HepG2 (cell line): ENCODE data around the gene PDIA6. TPM values are rescaled to one million over a fixed set of nuclear protein-coding genes. Genes with fewer than 3 reads are reported as not detected.
A peak's percentile ranks its signal among the peaks of the same experiment; 100 is the strongest.

Experiments used
- ATAC-seq: fragments of 200-7000 bp; cut with Tn5 transposase; 3 replicates; pipeline ENCODE4 v1.9.1; 2020; ENCODE audit warnings: mild to moderate bottlenecking, moderate library complexity
- BruUV-seq: library from RNA; stranded (reverse); fragments of 400-500 nt; replicated peaks from 2 replicates; lab custom pipeline; 2021; lab: Mats Ljungman, UMichigan
- CTCF ChIA-PET: fragments of 300-600 bp; formaldehyde crosslinking; extraction: SDS; loops from one replicate; lab custom pipeline; 2021; ENCODE audit warnings: low total read pairs, inconsistent platforms, low intra/inter-chr PET ratio; lab: Yijun Ruan, JAX
- POLR2A ChIA-PET: fragments of 350-600 bp; sonication (Branson Sonifier 250); formaldehyde crosslinking; loops from one replicate; lab custom pipeline; 2020; ENCODE audit warnings: antibody characterized with exemption, inconsistent platforms; lab: Yijun Ruan, JAX
- DNase-seq: peaks from one replicate; pipeline ENCODE4 v3.0.0-alpha.2; 2015; ENCODE audit warnings: low spot score
- FAIRE-seq: peaks from 3 replicates; lab custom pipeline; 2011; peaks lifted over from hg19 to GRCh38; lab: Jason Lieb, UNC
- H2AFZ ChIP-seq: one replicate; pipeline ENCODE4 v1.6.1; 2011; ENCODE audit warnings: low read length, inconsistent platforms
- H3K27ac ChIP-seq: fragments of 300-600 bp; 3 replicates; pipeline ENCODE4 v1.8.0; 2011; ENCODE audit warnings: mixed run types, mild to moderate bottlenecking, mixed read lengths, low read length, inconsistent platforms; ENCODE audit not compliant: insufficient read depth; ENCODE audit errors: extremely low read length
- H3K27me3 ChIP-seq, 2 experiments: fragments of 200-600 bp in 1 of 2; 2 replicates in 1 of 2; 3 replicates in 1 of 2; pipeline versions ENCODE4 v1.6.0 to v1.8.0; 2011; ENCODE audit warnings: low read length in 2 of 2, mild to moderate bottlenecking in 2 of 2, moderate library complexity in 2 of 2, inconsistent platforms in 1 of 2; ENCODE audit not compliant: insufficient read depth in 2 of 2, control insufficient read depth in 1 of 2
- H3K36me3 ChIP-seq, 2 experiments: fragments of 200-600 bp in 1 of 2; replicated peaks in 1 of 2; 2 replicates in 1 of 2; 3 replicates in 1 of 2; pipeline versions ENCODE4 v1.5.1 to v1.8.0; 2011; ENCODE audit warnings: low read length in 2 of 2, inconsistent platforms in 1 of 2; ENCODE audit not compliant: insufficient read depth in 2 of 2, control insufficient read depth in 1 of 2
- H3K4me1 ChIP-seq: 2 replicates; pipeline ENCODE4 v1.5.1; 2012; ENCODE audit warnings: low read length, inconsistent platforms; ENCODE audit not compliant: insufficient read depth
- H3K4me2 ChIP-seq: 2 replicates; pipeline ENCODE4 v1.6.0; 2011; ENCODE audit warnings: low read depth, low read length, inconsistent platforms
- H3K4me3 ChIP-seq, 3 experiments: fragments of 200-600 bp in 1 of 3; sonication (generic), shearing (Covaris generic) in 1 of 3; replicated peaks in 1 of 3; 2 replicates each; pipeline ENCODE4 v1.5.1; 2011 to 2016; ENCODE audit warnings: low read length in 3 of 3, inconsistent platforms in 2 of 3, low read depth in 2 of 3, mild to moderate bottlenecking in 2 of 3, control low read depth in 1 of 3, mixed read lengths in 1 of 3; ENCODE audit not compliant: insufficient read depth in 1 of 3
- H3K79me2 ChIP-seq: one replicate; pipeline ENCODE4 v1.6.1; 2011; ENCODE audit warnings: low read length, inconsistent platforms; ENCODE audit not compliant: insufficient read depth
- H3K9ac ChIP-seq: 2 replicates; pipeline ENCODE4 v1.6.0; 2011; ENCODE audit warnings: mild to moderate bottlenecking, low read depth, low read length, inconsistent platforms; ENCODE audit not compliant: insufficient read depth
- H3K9me3 ChIP-seq: 2 replicates; pipeline ENCODE4 v1.5.1; 2012; ENCODE audit warnings: mild to moderate bottlenecking, low read length
- H4K20me1 ChIP-seq: 2 replicates; pipeline ENCODE4 v1.6.0; 2011; ENCODE audit warnings: inconsistent platforms, mild to moderate bottlenecking, low read length, moderate library complexity; ENCODE audit not compliant: insufficient read depth
- AHR ChIP-seq: IDR thresholded peaks from 2 replicates; pipeline ENCODE4 v1.6.1; 2018; ENCODE audit warnings: missing genetic modification reagents, missing compliant biosample characterization
- CREB1 ChIP-seq, 2 experiments: fragments of 450-650 bp in 1 of 2; IDR thresholded peaks; 2 replicates each; pipeline ENCODE4 v1.6.1; 2016 to 2017; ENCODE audit warnings: control low read depth in 1 of 2, mild to moderate bottlenecking in 1 of 2, missing compliant biosample characterization in 1 of 2, missing genetic modification characterization in 1 of 2
- ERF ChIP-seq: IDR thresholded peaks from 2 replicates; pipeline ENCODE4 v1.6.1; 2018; ENCODE audit warnings: missing biosample characterization, missing genetic modification reagents
- IKZF1 ChIP-seq: fragments of 450-650 bp; IDR thresholded peaks from 2 replicates; pipeline ENCODE4 v1.7.1; 2016
- KDM1A ChIP-seq: IDR thresholded peaks from 2 replicates; pipeline ENCODE4 v1.6.1; 2016; ENCODE audit warnings: missing compliant biosample characterization
- MEF2D ChIP-seq: sonication (generic); formaldehyde crosslinking; IDR thresholded peaks from 2 replicates; pipeline ENCODE4 v1.5.1; 2020; ENCODE audit warnings: mild to moderate bottlenecking, missing genetic modification reagents
- NFYC ChIP-seq: IDR thresholded peaks from 2 replicates; pipeline ENCODE4 v1.6.1; 2016; ENCODE audit warnings: missing genetic modification reagents, missing compliant biosample characterization
- SP2 ChIP-seq: sonication (generic); formaldehyde crosslinking; IDR thresholded peaks from 2 replicates; pipeline ENCODE4 v1.5.1; 2020; ENCODE audit warnings: mild to moderate bottlenecking, missing genetic modification reagents
- SRF ChIP-seq: IDR thresholded peaks from 2 replicates; pipeline ENCODE4 v1.6.1; 2011; ENCODE audit warnings: mild to moderate bottlenecking, low read depth, low read length, moderate library complexity
- SYNCRIP ChIP-seq: fragments of 200-400 bp; formaldehyde crosslinking; IDR thresholded peaks from 2 replicates; pipeline ENCODE4 v1.6.1; 2018; ENCODE audit warnings: mild to moderate bottlenecking, low read depth, low read length; ENCODE audit not compliant: insufficient read depth
- ZBTB21 ChIP-seq: sonication (generic); formaldehyde crosslinking; IDR thresholded peaks from 2 replicates; pipeline ENCODE4 v1.4.0; 2020; ENCODE audit warnings: missing genetic modification reagents
- ZBTB42 ChIP-seq: sonication (generic); formaldehyde crosslinking; IDR thresholded peaks from 2 replicates; pipeline ENCODE4 v1.5.0; 2020; ENCODE audit warnings: mild to moderate bottlenecking, missing genetic modification reagents
- ZNF24 ChIP-seq: fragments of 450-650 bp; IDR thresholded peaks from 2 replicates; pipeline ENCODE4 v1.6.1; 2017; ENCODE audit warnings: antibody characterized with exemption, mild to moderate bottlenecking
- ZNF33B ChIP-seq: sonication (generic); formaldehyde crosslinking; IDR thresholded peaks from 2 replicates; pipeline ENCODE4 v1.5.1; 2020; ENCODE audit warnings: mild to moderate bottlenecking, missing genetic modification reagents
- ZSCAN25 ChIP-seq: sonication (generic); formaldehyde crosslinking; IDR thresholded peaks from 2 replicates; pipeline ENCODE4 v1.8.0; 2022; ENCODE audit warnings: mild to moderate bottlenecking, missing genetic modification reagents
- WGBS: methylation state at CpG from one replicate; pipeline ENCODE4 v1.1.6; 2017; ENCODE audit warnings: low lambda C conversion rate; 5-methylcytosine and 5-hydroxymethylcytosine counted together
- in situ Hi-C: cut with HindIII; loops from 2 replicates; pipeline ENCODE4 v1.10.0; 2017; ENCODE audit warnings: low pct_unique_long_range_greater_than_20kb; ENCODE audit not compliant: extremely low pct_ligation_motif_present
- intact Hi-C: fragments of 100-400 bp; cut with micrococcal nuclease; formaldehyde crosslinking; loops from one replicate; pipeline ENCODE4 v1.10.0; 2022; ENCODE audit not compliant: unreplicated experiment
- polyA plus RNA-seq, 8 experiments: library from polyadenylated mRNA; depleted of rRNA in 3 of 8; stranded (reverse) in 7 of 8; unstranded in 1 of 8; fragments of >200 nt; fragmentation: Illumina TruSeq in 4 of 8; extraction: Trizol in 4 of 8; gene quantifications; 2 replicates each; pipeline versions ENCODE4 v1.2.1 to v1.2.3, GENCODE V29; 2011 to 2016; ENCODE audit warnings: low read depth in 4 of 8, missing spikeins in 1 of 8, mixed read lengths in 1 of 8; ENCODE audit not compliant: insufficient read depth in 1 of 8
- total RNA-seq, 5 experiments: library from RNA; depleted of rRNA; stranded (reverse); fragments of >200 nt; fragmentation: Illumina TruSeq; extraction: Trizol; gene quantifications; 2 replicates each; pipeline ENCODE4 v1.2.3, GENCODE V29; 2016; ENCODE audit warnings: low read depth in 1 of 5
- TF ChIP-seq, protein P1 (sequence below): sonication (generic); formaldehyde crosslinking; IDR thresholded peaks from 2 replicates; pipeline ENCODE4 v1.5.0; 2020; ENCODE audit warnings: missing genetic modification reagents
- TF ChIP-seq, protein P2 (sequence below): sonication (generic); formaldehyde crosslinking; IDR thresholded peaks from 2 replicates; pipeline ENCODE4 v1.8.1; 2023; ENCODE audit warnings: mild to moderate bottlenecking, missing genetic modification reagents, borderline replicate concordance

PDIA6 gene
- total and polyA plus RNA-seq, 2 of the 13 experiments (the other 11 are each of a cell fraction or from before 2014, with no cell fraction given) = 586 to 642 TPM

DNA sequence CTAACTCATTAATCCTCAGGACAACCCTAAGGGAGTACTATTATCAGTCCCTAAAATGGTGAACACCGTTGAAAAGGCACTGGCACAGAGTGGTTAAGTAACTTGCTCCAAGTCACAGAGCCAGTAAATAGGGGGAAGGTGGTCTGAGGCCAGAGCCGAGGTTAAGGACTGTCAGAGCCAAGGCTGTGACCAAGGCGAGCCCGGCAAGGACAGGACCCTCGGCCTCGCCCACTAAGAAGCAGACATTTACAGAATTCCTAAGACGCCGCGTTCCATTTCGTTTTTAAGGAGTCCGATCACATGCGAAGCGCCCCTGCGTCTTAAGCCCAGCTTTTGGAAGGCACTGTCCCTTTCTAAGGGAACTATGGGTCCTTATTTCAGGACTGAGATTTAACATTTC is 1.1 kb downstream of the PDIA6 start (continued):
- TF ChIP-seq IKZF1 = no peak
- no peak for TF ChIP-seq AHR
- no peak for TF ChIP-seq ZNF24
- no peak for TF ChIP-seq ZBTB42 (CRISPR knock-in tag)
- TF ChIP-seq, protein P1, sequence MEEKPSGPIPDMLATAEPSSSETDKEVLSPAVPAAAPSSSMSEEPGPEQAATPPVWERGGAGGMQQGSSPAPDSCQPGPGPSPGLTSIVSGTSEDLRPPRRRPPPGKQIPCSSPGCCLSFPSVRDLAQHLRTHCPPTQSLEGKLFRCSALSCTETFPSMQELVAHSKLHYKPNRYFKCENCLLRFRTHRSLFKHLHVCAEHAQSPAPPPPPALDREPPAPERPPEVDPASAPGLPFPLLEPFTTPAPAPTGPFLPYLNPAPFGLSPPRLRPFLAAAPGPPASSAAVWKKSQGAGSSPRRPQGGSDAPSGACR (CRISPR knock-in tag) = peak; percentile 12; the same call in 1 of the 2 replicates
- TF ChIP-seq SP2 (CRISPR knock-in tag) = no peak
- TF ChIP-seq KDM1A (CRISPR knock-in tag) = peak; percentile 52; the same call in 1 of the 2 replicates
- no peak for TF ChIP-seq SYNCRIP
- TF ChIP-seq ZBTB21 (CRISPR knock-in tag) = no peak

DNA sequence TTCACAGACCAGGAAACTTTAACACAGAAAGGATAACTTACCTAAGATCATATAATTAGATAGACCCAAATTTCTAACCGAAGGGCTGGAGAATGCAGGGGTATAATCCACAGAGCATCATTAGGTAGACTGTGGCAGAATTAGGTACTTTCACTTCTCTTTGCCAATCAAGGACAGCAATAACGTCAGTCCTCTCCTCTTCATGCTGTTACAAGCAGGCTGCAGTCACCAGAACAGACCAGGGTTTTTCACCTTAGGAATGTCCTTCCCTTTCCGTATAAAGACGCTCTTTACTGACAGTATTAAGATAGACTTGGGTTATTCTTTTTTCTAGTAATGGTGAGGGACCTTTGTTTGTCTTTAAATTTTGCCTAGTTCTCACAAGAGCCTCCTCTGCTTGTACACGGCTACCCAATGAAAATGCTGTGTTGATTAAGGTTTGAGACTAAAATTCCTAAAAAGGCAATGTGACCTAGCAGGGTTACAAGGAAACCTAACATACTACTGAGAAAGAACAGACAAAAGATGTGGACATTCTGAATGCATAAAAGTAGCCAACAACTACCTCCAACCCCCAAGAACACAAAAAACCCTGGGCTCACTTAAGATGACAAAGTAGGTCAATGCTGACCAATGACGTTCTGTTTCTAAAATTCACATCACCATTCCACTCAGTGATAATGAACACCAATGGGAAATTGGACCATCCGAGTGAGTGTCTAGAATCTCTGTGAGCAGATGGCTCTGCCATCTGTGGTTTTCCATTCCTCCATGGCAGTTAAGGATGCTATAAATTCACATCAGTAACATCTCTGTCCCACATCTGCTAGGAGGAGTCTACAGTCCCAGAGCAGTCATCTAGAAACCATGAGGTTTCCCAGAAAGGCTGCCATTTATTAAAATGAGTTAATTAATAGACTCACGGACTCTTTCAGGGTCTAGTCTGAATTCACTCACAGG is 2.1 kb downstream of the PDIA6 start:
- intact Hi-C loops = no loop called here
- in situ Hi-C loops = no loop called here
- Histone ChIP-seq H3K27ac (no peak overlapping the region), H2AFZ (no peak overlapping the region), H3K36me3 (peaks cover 0 to 15% of the 10 kb centered on the region in 2 experiments; a peak in 3 of 5 replicates), H3K4me1 (peaks cover 74% of the 10 kb centered on the region), H3K4me2 (peak overlapping the region; percentile 80), H3K9me3 (no peaks in the 10 kb centered on the region), H4K20me1 (peaks cover 49% of the 10 kb centered on the region), H3K79me2 (peaks cover 67% of the 10 kb centered on the region), H3K4me3 (peak overlapping the region; percentile 63 to 87 (median 73); a peak in 5 of 6 replicates), H3K27me3 (peaks cover 0 to 7% of the 10 kb centered on the region in 2 experiments; a peak in 1 of 5 replicates), H3K9ac (peak overlapping the region; percentile 94)
- POLR2A ChIA-PET = no interaction called here
- FAIRE-seq = peak; percentile 67
- no peak for ATAC-seq
- no TSS peak for BruUV-seq
- DNase-seq = no peak
- TF ChIP-seq MEF2D (CRISPR knock-in tag) (peak; percentile 25; the same call in 1 of the 2 replicates), NFYC (0 out of 2 replicates have a peak, but pooled peaks have one; percentile 18), CREB1 (IDR thresholded peaks at IDR 0.05) (no peak), CREB1 (CRISPR knock-in tag; IDR thresholded peaks at IDR 0.05) (0 out of 2 replicates have a peak, but pooled peaks have one; percentile 16), ZNF33B (CRISPR knock-in tag) (0 out of 2 replicates have a peak, but pooled peaks have one; percentile 20), ZSCAN25 (CRISPR knock-in tag) (0 out of 2 replicates have a peak, but pooled peaks have one; percentile 8), ERF (CRISPR knock-in tag) (no peak), SRF (peak; percentile 87)
- TF ChIP-seq, protein P2, sequence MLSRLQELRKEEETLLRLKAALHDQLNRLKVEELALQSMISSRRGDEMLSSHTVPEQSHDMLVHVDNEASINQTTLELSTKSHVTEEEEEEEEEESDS = no peak
- WGBS = 53% methylated on average over 8 of the region's 8 CpGs
- CTCF ChIA-PET = no interaction called here
